ENCODE measurements around the gene SIRT4. TPM values are rescaled to one million over a fixed set of nuclear protein-coding genes. Genes with fewer than 3 reads are reported as not detected.
"Not testable (repeated sequence)": the region's sequence is repeated elsewhere in the genome, so short reads cannot be mapped to it uniquely, and the experiment has no call there.

The SIRT4 gene
- total RNA-seq, 1 donor from 2014 or later = 4.5 TPM

- DNase-seq = no peak
Observed at GRCh38 chr12:120278137-120279069, 23.7 kb upstream of the SIRT4 start.

- DNase-seq = no peak
Observed at GRCh38 chr12:120283318-120283717, 18.8 kb upstream of the SIRT4 start.

GRCh38 chr12:120284381-120284780 lies 17.7 kb upstream of the SIRT4 start:
- DNase-seq = no peak

GRCh38 chr12:120286768-120287490 lies 15.2 kb upstream of the SIRT4 start:
- DNase-seq = no peak

GRCh38 chr12:120287491-120287890 lies 14.6 kb upstream of the SIRT4 start:
- DNase-seq = no peak

- no peak for DNase-seq
Observed at GRCh38 chr12:120290609-120291305, 11.4 kb upstream of the SIRT4 start.

DNA sequence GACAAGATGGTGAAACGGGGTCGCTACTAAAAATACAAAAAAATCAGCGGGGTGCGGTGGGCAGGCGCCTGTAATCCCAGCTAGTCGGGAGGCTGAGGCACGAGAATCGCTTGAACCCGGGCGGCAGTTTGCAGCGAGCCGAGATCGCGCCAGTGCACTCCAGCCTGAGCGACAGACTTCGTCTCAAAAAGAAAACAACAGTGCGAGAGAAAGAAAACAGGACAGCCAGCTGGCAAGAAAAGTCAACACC lies 9.8 kb upstream of the SIRT4 start:
- DNase-seq = no peak

GRCh38 chr12:120292661-120293531 lies 9.2 kb upstream of the SIRT4 start, which contains the start of gene RNU4-1:
Gene RNU4-1 (minus strand): TSS chr12:120293237.
- peak; percentile 65 for DNase-seq

DNA sequence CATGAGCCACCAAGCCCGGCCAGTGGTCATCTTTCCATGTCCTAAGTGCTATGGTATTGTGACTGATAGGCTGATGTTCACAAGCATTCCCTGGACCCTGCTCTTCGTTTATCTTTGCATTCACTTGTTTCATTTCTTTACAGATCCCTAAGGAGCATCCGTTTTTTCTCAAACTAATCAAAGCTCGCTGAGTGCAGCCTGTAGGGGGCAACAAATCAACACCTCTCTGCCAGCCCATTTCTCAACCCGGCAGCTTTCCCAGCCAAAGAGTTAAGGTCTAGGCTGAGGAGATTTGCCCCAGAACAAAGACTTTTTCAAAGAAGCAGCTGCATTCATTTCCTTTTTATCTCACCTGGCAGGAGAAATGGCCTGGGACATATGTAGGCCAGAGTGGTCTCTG lies 12.1 kb downstream of the SIRT4 start:
- DNase-seq = no peak

- no peak for DNase-seq
Observed at GRCh38 chr12:120316798-120317223, 14.7 kb downstream of the SIRT4 start.

DNA sequence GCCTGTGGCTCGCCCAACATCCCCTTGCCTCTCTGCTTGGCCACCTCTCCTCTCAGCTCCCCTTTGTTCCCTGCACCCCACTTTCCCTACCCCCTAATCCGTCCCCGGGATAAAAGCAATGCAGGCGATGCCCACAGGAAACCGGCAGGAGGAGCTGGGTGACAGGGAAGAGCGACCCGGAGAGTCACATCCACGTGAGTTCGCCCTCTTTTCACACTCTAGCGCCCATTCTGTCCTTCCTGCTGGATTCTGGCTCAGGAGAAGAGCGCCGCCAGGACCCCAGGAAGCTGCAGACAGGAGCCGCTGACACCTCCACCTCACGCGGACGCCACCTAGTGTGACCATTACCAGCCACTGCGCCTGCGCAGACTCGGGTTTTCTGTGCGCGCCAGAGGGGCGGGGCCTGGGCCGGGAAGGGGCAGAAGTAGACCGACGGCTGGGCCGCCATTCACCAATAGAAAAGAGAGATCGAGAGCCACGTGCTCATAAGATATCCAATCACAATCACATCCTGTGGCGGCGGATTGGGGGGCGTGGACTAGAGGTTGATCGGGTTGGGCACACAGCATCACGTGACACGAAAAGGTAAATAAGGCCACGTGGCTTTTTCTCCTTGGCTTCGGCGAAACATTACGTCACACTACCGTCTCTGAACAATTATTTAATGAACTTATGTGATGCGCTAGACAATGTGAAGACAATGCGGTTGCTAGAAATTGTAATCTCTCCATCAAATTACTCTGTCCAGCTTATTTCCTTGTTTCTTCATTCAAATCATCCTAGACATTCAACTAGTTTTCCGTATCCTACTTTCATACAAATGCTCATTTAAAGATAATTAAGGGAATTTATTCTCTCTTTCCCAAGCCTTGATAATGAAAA lies 15.3 kb downstream of the SIRT4 start:
- peak; percentile 99 for DNase-seq

DNA sequence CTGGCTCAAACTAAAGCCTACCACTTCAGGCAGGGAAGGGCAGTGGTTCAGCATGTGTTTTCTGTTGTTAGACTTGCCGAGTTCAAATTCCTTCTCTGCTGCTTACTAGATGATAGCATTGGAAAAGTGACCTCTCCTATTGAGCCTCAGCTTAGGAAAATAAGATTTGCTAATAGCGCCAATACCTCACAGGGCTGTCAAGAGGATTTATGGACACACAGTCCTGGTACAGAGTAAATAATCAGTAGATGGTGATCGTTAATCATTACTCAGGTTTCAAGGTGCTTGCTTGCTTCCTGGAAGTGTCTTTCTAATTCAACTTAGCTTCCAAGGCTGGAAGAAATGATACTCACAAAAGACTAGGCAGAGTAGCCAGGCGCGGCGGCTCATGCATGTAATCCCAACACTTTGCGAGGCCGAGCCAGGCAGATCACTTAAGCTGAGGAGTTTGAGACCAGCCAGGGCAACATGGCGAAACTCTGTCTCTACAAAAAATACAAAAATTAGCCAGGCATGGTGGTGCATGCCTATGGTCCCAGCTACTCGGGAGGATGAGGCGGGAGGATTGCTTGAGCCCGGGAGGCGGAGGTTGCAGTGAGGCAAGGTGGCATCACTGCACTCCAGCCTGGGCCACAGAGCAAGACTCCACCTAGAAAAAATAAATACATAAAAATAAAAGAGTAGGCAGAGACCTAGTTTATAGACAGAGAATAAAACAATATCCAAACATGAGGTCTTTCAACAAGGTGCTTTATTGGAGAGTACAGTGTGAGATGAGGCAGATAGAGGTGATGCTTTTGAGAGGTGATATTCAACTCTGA lies 19.5 kb downstream of the SIRT4 start:
- DNase-seq = no peak

GRCh38 chr12:120323772-120324171 lies 21.7 kb downstream of the SIRT4 start:
- DNase-seq = no peak

DNA sequence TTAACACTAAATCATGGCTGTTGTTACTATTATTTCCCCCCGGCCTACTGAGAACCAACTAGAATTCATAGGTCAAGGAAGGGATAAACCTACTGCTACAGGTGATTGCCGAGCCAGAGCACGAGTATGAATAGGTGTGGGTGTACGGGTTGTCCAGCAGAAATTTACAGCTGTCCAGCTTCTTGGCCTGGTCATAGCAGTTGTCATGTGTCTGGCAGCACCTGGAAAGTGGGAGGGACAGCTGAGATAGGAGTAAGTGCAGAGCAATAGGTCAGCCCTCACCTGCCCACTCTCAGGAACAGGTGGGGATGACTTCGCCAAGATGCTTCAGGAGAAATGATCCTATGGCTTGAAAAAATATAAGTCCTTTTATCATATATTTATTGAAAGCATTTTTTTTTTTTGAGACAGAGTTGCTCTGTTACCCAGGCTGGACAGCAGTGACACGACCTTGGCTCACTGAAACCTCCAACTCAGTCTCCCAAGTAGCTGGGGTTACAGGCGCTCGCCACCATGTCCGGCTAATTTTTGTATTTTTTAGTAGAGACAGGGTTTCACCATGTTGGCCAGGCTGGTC lies 22.8 kb downstream of the SIRT4 start:
- DNase-seq = no peak

- DNase-seq = no peak
Observed at GRCh38 chr12:120327593-120327992, 25.5 kb downstream of the SIRT4 start, which contains the start of gene PLA2G1B. Gene PLA2G1B (minus strand): TSS chr12:120327779. CDS start chr12:120327753, 26 bp downstream.

- DNase-seq = no peak
Observed at GRCh38 chr12:120328228-120328627, 26.1 kb downstream of the SIRT4 start.

DNA sequence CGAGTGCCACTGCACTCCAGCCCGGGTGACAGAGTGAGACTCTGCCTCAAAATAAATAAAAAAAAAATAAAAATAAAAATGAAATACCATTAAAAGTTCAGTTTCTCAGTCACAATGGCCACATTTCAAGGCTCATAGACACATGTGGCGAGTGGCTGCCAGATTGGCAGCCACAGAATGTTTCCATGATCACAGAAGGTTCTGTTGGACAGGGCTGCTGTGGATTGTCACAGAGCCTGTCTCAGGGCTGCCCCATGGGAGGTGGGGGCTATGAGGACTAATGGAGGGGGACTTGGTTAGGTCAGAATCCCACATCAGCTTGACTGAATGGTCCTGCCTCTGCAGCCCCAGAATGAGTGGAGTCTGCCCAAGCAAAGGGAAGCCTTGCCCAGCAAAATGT lies 29.3 kb downstream of the SIRT4 start:
- no peak for DNase-seq

- DNase-seq = no peak
Observed at GRCh38 chr12:120332041-120332440, 29.9 kb downstream of the SIRT4 start.

GRCh38 chr12:120332523-120332922 lies 30.4 kb downstream of the SIRT4 start:
- DNase-seq = no peak

DNA sequence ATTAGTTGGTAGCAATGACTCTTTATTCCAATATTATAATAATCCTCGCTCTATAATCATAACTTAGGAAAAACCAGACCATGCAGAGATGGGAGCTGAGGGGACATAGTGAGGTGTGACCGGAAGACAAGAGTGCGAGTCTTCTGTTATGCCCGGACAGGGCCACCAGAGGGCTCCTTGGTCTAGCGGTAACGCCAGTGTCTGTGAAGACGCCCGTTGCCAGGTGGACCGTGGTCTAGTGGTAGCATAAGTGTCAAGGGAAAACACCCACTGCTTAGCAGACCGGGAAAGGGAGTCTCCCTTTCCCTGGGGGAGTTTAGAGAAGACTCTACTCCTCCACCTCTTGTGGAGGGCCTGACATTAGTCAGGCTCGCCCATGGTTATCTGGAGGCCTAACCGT lies 33.3 kb downstream of the SIRT4 start:
- not testable (repeated sequence) for DNase-seq

Data from occipital lobe (tissue), 2 donors.